HCT116 (cell line): ENCODE measurements around the gene ABCC1.

ENCODE experiments used
- CTCF ChIP-seq, 3 experiments: fragments of 200-600 bp in 1 of 3; sonication (generic) in 1 of 3; IDR thresholded peaks in 2 of 3; conservative IDR thresholded peaks in 1 of 3; 2 replicates each; pipeline ENCODE4 v1.5.1; 2012 to 2017; ENCODE audit warnings: low read depth in 2 of 3, low read length in 2 of 3, antibody characterized with exemption in 1 of 3, borderline replicate concordance in 1 of 3, control low read depth in 1 of 3, mild to moderate bottlenecking in 1 of 3, mixed read lengths in 1 of 3, mixed run types in 1 of 3, moderate library complexity in 1 of 3; ENCODE audit not compliant: insufficient read depth in 1 of 3
- EGR1 ChIP-seq: IDR thresholded peaks from 2 replicates; pipeline ENCODE4 v1.6.1; 2012; ENCODE audit warnings: low read depth
- ELF1 ChIP-seq: IDR thresholded peaks from 2 replicates; pipeline ENCODE4 v1.6.1; 2012; ENCODE audit warnings: low read depth, borderline replicate concordance
- EZH2 ChIP-seq: fragments of 200-600 bp; sonication (generic); IDR thresholded peaks from 2 replicates; pipeline ENCODE4 v1.6.1; 2017; ENCODE audit warnings: antibody characterized with exemption, mixed run types
- POLR2A ChIP-seq: IDR thresholded peaks from 2 replicates; pipeline ENCODE4 v1.7.0; 2011; ENCODE audit warnings: borderline replicate concordance; ENCODE audit not compliant: insufficient read depth, insufficient read length; ENCODE audit errors: extremely low read depth
- POLR2AphosphoS5 ChIP-seq: IDR thresholded peaks from 2 replicates; pipeline ENCODE4 v1.6.1; 2011; ENCODE audit warnings: mild to moderate bottlenecking, low read depth, low read length, moderate library complexity
- RAD21 ChIP-seq: IDR thresholded peaks from 2 replicates; pipeline ENCODE4 v1.6.1; 2012; ENCODE audit warnings: low read depth, mild to moderate bottlenecking
- SRF ChIP-seq: IDR thresholded peaks from 2 replicates; pipeline ENCODE4 v1.6.1; 2012; ENCODE audit warnings: low read depth
- ZFX ChIP-seq: fragments of 450-650 bp; IDR thresholded peaks from 2 replicates; pipeline ENCODE4 v1.6.1; 2017
- ZNF274 ChIP-seq: fragments of 200-500 bp; sonication (Bioruptor generic); IDR thresholded peaks from 2 replicates; pipeline ENCODE4 v1.6.1; 2014; ENCODE audit warnings: mild to moderate bottlenecking, low read depth, low read length, inconsistent platforms
- TF ChIP-seq, protein P1 (sequence below): IDR thresholded peaks from 2 replicates; pipeline ENCODE4 v1.6.1; 2012

DNA sequence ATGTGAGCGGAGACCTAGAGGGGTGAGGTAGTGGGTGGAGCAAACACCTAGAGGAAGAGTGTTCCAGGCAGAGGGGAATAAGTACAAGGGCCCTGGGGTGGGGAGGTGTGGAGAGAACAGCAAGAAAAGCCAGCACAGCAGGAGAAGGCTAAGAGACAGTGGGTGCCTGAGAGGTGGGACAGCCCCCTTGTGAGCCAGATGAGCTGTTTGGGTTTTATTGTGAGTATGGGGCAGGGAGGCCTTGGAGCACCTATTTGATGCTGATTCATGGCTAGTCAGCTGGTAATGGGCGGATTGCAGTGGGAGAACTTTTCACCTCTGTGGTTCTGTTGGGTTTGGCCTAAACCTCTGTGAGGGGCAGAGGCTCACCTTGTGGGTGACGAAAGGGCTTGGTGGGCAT lies 68.4 kb downstream of the ABCC1 start:
- TF ChIP-seq POLR2AphosphoS5 (no peak), CTCF (IDR thresholded peaks at IDR 0.05 in 2 of 3, conservative IDR thresholded peaks at IDR 0.05 in 1 of 3; ENCODE audit: borderline replicate concordance in 1 of 3, insufficient read depth in 1 of 3, low read depth in 2 of 3, low read length in 2 of 3) (no peak), SRF (no peak), ZFX (no peak), EZH2 (no peak), ELF1 (no peak), ZNF274 (no peak), EGR1 (no peak), RAD21 (no peak), POLR2A (no peak)
- TF ChIP-seq, protein P1, sequence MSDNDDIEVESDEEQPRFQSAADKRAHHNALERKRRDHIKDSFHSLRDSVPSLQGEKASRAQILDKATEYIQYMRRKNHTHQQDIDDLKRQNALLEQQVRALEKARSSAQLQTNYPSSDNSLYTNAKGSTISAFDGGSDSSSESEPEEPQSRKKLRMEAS = no peak
